ENCODE measurements around the gene CHST1.

CHST1 gene

GRCh38 chr11:45665206-45665932, at the start of gene CHST1:
Gene CHST1 (minus strand): TSS chr11:45665622. CDS start chr11:45650923, 14,699 bp downstream.
- no peak for DNase-seq

DNA sequence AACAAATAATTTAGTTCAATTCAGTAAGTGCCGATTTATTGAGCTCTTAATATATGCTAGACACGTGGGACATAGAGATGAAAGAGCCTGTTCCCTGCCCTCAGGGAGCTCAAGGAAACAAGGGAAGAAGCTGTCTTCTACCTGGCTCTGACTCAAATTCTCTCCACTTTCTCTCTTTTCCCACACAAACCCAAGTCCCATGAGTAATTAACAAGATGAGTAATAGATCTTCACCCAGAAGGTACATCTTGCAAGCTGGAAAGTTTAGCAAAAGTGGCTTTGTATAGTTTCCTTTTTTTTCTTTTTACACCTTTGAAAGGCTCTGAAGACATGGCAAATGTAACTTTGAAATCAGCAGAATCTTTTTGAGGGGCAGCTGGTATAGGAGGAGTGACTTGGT, 48.2 kb upstream of the CHST1 start:
- no peak for DNase-seq

DNA sequence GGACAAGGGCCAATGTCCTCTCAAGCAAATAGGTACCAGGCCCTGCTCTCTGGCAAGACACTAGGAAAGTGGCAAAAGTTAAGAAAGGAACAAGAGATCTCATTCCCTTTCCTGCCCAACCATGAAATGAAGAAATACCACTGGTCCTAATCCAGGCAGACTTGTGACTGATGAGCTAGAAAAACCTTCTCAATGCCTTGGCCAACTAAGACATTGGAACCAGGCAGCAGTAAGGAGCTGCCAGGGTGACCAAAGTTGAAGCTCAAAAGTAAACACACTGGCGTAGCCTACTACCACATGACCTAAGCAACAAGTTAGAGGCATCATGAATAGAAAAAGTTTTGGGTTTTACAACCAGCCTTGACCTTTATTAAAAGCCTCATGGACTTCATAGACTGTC, 45.1 kb upstream of the CHST1 start:
- no peak for DNase-seq

DNA sequence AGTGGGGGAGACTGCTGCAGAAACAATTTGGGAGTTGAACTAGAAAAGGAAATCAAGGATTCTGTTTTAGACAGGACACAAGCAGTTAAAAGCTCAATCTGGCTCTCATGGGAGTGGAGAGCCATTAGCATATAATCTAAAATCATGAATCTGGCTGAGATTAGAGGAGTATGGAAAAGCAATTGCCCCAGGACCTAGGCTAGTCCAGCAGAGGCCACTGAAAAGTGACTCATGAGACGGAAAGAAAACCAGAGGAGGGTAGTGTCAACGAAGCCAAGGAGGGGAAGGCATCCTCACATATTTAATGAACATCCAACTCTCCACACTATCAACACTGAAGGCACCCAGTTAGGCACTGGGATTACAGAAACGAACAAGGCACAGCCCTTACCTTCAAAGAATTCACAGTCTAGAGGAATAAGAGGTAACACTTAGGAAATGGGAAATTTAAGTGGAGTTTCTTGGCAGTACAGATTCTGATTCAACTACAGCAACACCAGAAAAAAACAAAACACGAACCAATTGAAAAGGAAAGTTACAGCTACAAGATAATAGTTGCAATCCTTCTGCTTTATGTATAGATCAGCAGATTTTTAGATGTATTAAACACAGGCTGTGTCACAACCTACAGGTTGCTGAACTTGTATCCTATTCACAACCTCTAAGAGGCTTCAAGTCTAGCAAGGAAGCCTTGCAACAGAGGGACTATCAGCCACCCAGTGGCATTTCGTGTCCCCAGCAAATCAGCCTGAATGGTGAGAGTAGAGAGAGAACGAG, 43.7 kb upstream of the CHST1 start:
- DNase-seq: no peak

GRCh38 chr11:45704635-45705034, 39.2 kb upstream of the CHST1 start:
- no peak for DNase-seq

- DNase-seq: no peak
Observed at GRCh38 chr11:45704133-45704532, 38.7 kb upstream of the CHST1 start.

- no peak for DNase-seq
Observed at GRCh38 chr11:45702511-45702910, 37.1 kb upstream of the CHST1 start.

DNA sequence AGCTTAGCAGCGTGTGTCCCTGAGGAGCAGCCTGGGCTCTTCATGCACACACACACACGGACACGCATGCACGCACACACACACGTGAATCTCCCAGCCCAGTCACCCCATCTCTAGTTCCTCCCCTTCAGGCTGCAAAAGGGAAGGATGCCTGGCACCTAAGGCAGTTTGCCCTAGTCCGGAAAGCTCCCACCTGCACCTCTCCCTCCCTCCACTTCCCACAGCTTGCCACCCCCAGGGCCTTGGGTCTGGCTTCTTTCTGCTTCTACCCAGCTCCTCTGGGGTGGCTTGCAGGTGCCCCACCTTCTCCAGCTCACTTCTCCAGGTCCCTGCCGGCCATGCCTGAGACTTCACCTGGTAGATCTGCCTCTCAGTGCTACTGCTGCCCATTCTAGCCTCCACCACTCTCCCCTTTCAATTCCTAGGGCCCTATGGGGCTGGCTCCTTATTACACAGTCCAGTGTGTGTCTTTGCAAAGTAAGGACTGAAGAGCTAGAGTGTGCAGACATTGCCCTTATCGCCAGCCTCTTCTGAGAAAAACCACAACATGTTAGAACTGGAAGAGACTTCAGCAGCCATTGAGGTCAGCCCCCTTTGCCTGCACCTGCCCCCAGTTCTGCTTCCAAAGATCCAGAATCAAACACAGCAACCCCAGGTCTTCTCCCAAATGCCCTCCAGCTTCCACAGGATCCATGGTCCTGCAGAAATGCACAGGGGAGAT, 33.5 kb upstream of the CHST1 start:
- DNase-seq: no peak

DNA sequence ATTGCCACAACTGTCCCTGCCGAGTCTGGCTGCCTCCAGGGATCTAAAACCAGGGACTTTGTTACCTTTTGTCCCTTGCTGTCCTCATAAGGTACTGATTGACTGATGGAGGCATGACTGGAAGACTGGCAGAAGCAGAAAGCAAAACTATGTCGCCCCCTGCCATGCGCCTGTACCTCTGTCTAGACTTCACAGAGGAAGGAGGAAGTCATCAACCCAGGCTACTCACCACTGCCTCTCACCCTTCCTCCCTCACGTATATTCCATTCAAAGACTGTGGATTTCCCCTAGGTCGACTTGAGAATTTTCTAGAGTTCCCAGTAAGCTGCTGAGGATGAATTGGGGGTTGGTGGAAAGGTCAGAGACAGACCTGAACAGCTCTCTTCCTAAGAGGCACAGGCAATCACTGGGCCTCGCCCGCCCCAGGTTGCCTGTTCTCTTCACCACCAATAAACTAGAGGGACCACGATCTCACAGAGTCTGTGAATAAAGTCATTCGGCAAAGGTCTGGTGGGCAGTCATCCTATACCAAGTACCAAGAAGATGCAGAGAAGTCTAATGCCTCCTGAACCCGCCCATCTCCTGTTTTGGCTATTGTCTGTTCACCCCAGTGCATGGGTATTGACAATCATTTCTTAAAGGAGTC, 27.5 kb upstream of the CHST1 start:
- DNase-seq: no peak

DNA sequence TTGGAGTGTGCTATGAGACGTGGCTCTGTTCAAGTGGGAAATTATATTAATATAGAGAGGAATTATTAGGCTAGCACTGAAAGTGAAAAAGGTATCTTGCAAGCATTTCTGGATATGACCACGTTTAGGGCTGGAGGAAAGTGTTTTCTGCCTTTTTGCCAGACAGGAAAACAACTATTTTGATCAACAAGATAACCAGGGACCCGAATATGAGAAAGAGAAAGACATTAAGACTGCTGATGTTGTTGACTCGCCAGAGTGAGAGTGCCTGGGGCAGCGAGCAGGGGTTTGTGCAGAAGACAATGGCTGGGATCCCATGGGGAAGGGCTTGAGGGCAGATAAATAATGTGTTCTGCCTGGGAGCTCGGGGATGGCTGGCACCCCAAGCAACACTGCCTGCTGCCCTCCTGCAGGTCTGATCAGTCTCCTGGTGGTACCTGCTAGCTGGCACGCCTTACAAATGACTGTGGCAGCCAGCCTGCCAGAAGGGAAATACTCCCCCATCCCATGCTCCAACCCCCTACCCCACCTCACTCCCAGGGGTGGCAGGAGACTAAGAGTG, 23.1 kb upstream of the CHST1 start:
- no peak for DNase-seq

DNA sequence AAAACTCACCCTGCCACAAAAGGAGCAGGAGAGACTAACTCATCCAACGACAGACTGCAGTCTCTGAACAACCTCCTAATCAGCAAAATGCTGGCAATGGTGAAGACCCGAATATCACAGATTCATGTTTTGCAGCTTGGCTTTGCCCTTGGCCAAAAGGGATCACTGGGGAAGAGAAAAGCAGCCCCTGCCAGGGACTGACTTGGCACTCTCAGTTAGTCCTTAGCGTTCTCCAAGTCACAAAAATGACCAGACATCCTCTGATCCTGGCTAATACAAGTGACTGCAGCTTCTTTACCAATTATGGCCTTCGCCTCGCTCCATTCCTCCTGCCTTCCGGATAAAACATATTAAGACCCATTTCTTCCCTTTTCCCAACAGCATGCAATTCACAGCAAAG, 22.4 kb upstream of the CHST1 start:
- DNase-seq: no peak

DNA sequence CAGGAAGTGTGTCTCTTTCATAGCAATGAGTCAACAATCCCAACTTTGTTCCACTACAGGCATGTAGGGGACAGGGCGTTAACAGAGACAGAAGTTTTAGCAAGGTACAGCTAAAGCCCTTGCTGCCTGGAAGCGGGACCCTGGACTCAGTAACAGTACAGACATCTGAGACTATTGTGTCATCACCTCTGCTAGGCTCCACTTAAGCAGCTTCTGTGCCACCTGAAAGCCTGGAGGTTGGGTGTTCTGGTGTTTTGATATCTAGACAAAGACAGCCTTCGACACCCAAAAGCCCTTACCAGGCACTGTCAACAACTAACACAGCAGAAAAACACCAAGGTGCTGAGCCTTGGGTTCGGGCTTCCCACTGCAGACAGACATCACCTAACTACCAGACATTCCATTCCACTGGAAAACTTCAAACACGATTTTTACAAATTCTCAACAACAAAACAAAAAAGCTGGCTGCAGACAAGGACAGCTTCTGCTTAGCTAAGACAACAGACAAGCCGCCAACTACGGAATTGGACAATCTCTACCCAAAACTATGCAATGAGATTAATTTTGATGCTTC, 20.6 kb upstream of the CHST1 start:
- no peak for DNase-seq

DNA sequence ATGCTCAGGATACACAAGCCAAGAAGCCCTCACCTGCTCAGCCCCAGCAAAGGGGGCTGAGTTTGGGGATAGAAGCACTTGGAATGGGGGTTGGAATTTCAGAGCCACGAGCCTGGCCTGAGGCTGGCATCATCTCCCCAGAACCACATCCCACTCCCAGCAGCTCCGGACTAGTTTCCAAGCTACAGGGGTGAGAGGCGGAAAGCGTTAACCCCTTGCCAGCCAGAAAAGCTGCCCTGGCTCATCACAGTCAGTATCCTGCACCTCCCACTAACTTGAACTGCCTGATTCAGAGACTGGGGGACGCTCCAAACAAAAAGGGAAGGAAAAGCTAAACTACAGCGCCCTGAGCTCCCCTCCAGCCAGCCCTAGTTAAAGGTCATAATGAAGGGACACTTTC, 19.0 kb upstream of the CHST1 start:
- no peak for DNase-seq

- DNase-seq: peak; percentile 14
Observed at GRCh38 chr11:45683271-45684058, 18.0 kb upstream of the CHST1 start.

- no peak for DNase-seq
Observed at GRCh38 chr11:45679806-45680205, 14.4 kb upstream of the CHST1 start.

DNA sequence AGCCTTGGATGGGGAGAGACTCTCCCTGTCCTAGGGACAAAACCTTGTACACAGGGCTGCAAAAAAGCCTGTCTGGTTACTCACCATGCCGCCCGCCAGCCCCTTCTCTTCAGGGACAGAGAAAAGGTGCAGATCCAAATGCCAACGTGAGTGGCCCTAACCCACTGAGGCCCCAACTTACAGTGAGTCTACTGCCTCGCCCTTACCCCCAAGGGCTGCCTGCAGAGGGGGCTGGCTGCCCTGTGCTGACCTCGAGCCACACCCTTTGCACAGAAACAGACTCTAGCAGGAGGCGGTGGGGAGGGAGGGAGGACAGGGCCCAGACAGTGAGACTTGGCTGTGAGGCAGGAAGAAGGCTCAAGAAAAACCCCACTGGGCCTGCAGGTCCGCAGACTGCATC, 13.6 kb upstream of the CHST1 start:
- DNase-seq: no peak

- peak; percentile 19 for DNase-seq
Observed at GRCh38 chr11:45677770-45678512, 12.5 kb upstream of the CHST1 start.

GRCh38 chr11:45676522-45677095, 11.2 kb upstream of the CHST1 start:
- no peak for DNase-seq

- DNase-seq: no peak
Observed at GRCh38 chr11:45675646-45676045, 10.2 kb upstream of the CHST1 start.

- no peak for DNase-seq
Observed at GRCh38 chr11:45674481-45675190, 9.2 kb upstream of the CHST1 start.
